IPS DF 19.7 (cell line): ENCODE results near the gene TTL.
"Not testable (repeated sequence)": the region's sequence is repeated elsewhere in the genome, so short reads cannot be mapped to it uniquely, and the experiment has no call there.

Experiments used
- DNase-seq: peaks from one replicate; pipeline ENCODE4 v3.0.0-alpha.2; 2013; ENCODE audit warnings: low read depth, low spot score

Gene TTL

DNA sequence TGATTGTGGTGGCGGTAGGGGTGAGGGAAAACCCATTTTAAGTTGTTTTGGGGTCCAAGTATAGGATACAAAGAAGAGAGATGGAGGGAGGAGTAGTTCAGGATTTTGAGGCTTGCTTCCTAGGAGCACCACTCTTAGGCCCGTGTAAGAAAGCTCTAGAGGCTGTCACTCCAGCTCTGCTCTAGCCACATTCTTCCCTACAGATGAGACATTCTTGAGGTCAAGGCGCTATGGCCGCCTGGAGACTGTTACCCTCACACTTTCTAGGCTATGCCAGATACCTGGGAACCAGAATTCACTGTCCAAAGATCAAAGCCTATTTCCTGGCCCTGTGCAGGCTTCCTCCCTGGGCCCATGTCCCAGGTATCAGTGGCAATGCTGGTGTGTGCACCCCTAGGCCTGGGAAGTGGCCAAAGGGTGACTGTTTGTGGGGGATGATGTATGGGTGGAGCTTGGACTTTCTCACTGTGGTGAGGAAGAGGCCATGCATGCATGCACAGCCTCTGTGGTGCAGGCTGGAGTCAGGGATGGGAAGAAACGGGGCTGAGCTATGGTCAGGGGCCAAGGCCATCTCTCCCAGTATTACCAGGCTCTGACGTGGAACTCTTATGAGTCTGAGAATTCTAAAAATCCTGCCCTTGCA is 7.0 kb upstream of the TTL start:
- no peak for DNase-seq

- DNase-seq = no peak
Measured at GRCh38 chr2:112476434-112476833, 5.5 kb upstream of the TTL start.

DNA sequence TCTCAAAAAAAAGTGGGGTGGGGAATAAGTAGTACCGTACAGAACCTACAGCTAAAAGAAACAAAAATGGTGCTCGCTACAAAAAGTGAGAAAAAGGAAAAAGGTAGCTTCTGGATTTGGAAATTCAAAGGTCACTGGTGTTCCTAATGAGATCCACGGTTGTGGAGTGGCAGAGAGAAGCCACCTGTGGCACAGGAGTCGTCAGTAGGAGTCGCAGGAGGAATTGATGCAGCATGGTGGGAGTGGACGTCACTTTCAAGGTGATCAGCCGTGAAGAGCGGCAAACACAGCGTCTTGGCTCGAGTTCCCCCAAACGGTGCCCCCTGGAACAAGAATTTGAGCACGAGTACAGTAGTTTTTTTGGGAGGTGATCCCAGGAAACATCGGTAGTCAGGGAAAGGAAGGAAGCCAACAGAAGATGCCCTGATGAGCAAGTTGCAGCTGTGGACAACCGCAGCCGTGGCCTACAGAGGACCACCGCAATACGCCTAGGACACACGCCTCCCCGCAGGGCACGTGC is 1.4 kb upstream of the TTL start:
- no peak for DNase-seq

GRCh38 chr2:112481050-112481527 is 867 bp upstream of the TTL start:
- DNase-seq = peak; percentile 50

- no peak for DNase-seq
Measured at GRCh38 chr2:112482309-112483041, 519 bp downstream of the TTL start.

GRCh38 chr2:112483042-112483473 is 1.1 kb downstream of the TTL start:
- no peak for DNase-seq

DNA sequence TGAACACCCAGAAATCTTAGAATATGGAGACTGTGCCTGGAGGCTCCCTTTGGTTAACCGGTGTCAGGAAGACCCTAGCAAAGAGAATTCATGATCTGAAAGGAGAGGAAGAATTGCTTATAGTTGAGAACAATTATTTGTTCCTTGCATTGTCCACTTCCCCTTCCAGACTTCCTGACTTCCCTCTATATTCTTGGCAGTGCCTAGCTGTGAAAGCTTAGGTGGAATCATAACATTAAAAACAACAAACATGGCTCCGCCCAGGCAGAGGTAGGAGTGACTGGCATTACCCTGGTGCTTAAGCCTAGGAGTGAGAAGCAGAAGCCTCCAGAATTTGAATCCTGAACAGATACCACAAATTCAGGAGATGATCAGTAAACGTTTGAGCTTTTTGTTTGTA is 1.9 kb downstream of the TTL start:
- DNase-seq = no peak

GRCh38 chr2:112485849-112486248 is 3.9 kb downstream of the TTL start:
- DNase-seq = no peak

DNA sequence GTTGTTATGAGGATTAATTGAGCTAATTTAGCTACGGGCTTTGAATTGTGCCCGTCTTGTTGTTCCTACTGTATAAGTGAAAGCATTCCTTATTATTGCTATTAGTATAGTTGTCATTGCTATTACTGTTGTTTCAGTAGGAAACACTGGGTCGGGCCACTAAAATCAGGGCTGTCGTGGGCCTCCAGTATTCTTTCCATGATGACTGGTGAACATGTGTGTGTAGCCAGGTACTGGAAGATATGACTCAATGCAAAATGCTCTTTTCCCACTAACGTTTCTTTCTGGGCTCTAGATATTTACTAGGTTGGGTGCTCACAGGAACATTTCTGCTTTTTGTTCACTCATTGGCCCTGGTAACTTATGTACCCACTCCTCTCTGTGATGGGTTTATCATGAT is 4.9 kb downstream of the TTL start:
- no peak for DNase-seq

GRCh38 chr2:112487444-112487961 is 5.5 kb downstream of the TTL start:
- no peak for DNase-seq

GRCh38 chr2:112488201-112488600 is 6.2 kb downstream of the TTL start:
- no peak for DNase-seq

GRCh38 chr2:112491946-112492345 is 10.0 kb downstream of the TTL start:
- DNase-seq = no peak

DNA sequence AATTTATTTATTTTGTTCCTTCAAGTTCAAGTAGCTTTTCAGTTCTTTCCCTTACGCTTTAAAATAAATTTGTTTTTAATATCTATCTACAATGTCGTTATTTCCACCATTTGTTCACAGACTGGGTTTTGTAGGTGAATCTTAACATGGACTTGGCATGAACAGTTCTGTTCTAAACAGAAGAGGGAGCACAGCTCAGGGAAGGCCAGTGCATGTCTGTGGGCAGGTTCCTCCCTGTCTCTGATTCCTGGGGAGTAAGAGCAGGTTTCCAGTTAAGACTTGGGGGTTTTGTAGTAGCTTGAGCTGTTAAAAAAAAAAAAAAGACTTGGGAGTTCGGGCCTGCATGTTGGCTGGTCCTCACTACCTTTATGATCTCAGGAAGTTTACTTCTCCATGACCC is 11.1 kb downstream of the TTL start:
- no peak for DNase-seq

DNA sequence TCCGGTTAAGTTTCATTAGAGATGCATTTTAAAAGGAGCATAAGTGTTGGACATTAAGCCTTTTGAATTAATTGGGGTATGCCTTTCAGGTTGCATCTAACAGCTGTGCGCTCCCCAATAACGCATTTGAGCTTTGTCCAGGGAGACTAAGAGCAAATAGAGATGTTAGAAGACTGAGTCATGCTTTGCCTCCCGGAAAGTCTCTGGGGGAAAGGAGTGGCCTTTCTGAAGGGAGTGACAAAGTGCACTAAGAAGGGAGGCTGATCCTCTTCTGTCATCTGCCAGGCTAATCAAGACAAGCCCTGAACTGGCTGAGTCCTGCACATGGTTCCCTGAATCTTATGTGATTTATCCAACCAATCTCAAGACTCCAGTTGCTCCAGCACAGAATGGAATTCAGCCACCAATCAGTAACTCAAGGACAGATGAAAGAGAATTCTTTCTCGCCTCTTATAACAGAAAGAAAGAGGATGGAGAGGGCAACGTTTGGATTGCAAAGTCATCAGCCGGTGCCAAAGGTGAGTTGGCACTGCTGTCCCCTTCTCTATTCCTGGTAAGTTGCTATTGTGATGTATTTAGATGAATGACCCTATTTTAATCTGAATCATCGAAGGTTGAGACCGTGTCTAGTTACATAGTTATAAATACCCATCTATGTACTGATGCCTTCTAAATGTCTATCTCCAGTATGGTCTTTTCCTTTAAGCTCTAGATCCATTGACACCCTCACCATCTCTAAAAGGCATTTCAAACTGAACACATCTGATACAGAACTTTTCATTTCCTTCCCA is 12.1 kb downstream of the TTL start:
- DNase-seq = no peak

DNA sequence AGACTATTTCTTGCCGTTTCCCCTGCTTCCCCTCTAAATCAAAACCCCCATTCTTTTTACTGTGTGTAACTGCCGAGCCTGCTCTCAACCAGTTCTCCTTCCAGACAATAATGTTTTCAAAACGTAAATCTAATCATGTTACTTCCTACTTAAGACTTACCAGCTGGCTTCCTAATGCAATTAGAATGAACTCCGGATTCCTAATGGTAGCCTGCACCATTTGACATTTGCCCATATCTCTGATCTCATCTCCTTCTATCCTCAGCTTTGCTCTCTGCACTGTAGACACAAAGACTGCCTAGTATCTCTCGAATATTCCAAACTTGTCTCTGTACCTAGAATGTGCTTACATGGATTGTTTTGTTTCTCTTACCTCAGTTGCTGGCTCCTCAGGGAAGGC is 12.9 kb downstream of the TTL start:
- DNase-seq = no peak

DNA sequence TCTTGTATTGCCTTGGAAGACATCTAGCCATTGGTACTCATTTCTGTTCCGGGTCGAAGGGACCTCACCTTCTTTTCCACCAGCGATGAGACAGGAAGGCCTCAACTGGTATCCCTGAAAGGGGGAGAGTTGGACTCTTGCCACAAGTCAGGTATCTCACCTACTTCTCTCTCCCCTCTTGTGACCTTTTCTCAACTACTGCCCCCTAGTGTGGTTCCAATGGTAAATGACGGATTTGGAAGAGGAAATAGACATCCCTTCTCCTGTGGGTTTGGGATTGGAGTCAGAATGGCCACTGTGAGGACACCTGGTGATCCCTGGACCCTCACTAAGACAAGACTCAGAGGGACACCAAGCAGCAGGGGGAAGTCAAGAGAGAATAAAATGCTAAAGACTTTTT is 13.9 kb downstream of the TTL start:
- DNase-seq = not testable (repeated sequence)

DNA sequence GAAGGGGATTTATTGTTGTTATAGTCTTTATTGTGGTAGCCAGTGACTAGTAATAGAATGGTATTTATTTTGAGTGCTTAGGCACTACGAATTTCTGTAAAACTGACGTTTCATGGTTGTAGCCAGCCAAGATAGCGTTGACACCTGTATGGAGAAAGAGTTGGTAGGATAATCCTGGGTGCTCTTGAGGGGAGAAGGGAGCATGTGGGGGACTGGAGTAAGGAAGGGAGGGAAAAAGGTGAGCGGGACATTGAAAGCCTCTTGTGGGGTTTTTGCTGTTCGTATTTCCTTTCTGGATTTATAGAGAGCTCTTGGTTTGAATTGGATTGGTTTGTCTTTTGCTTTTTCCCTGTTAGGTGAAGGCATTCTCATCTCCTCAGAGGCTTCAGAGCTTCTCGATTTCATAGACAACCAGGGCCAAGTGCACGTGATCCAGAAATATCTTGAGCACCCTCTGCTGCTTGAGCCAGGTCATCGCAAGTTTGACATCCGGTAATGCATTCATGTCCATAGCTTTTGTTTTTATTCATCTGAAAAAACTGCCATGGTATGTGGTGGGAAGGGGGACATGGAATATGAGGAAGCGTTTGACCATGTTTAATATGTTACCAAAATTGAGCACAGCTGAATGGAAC is 19.0 kb downstream of the TTL start:
- DNase-seq = not testable (repeated sequence)

GRCh38 chr2:112509239-112509998 is 27.5 kb downstream of the TTL start:
- DNase-seq = not testable (repeated sequence)

GRCh38 chr2:112516801-112517200 is 34.8 kb downstream of the TTL start:
- no peak for DNase-seq

- no peak for DNase-seq
Measured at GRCh38 chr2:112518807-112519206, 36.9 kb downstream of the TTL start.

GRCh38 chr2:112519506-112519905 is 37.5 kb downstream of the TTL start:
- DNase-seq = no peak
